Chondrocyte (in vitro differentiated cells): ENCODE data around the gene UNC119B. TPM values are rescaled to one million over a fixed set of nuclear protein-coding genes. Genes with fewer than 3 reads are reported as not detected.
"Not testable (repeated sequence)": the region's sequence is repeated elsewhere in the genome, so short reads cannot be mapped to it uniquely, and the experiment has no call there.

Source experiments
- DNase-seq: peaks from one replicate; pipeline ENCODE4 v3.0.0; 2021; ENCODE audit warnings: mixed read lengths, low spot score
- H3K27ac Mint-ChIP-seq: one replicate; pipeline ENCODE4 v1.8.0; 2021; ENCODE audit warnings: mild to moderate bottlenecking, moderate library complexity, mixed read lengths; ENCODE audit not compliant: unreplicated experiment
- H3K27me3 Mint-ChIP-seq: 2 replicates; pipeline ENCODE4 v1.8.0; 2021; ENCODE audit warnings: low read depth, mixed read lengths
- H3K36me3 Mint-ChIP-seq: 2 replicates; pipeline ENCODE4 v1.8.0; 2021; ENCODE audit warnings: low read depth, mixed read lengths
- H3K4me1 Mint-ChIP-seq: 2 replicates; pipeline ENCODE4 v1.8.0; 2021; ENCODE audit warnings: low read depth, mild to moderate bottlenecking, mixed read lengths
- H3K4me3 Mint-ChIP-seq: one replicate; pipeline ENCODE4 v1.8.0; 2021; ENCODE audit warnings: mild to moderate bottlenecking, moderate library complexity, mixed read lengths; ENCODE audit not compliant: unreplicated experiment
- H3K9me3 Mint-ChIP-seq: 2 replicates; pipeline ENCODE4 v1.8.0; 2021; ENCODE audit warnings: low read depth, mixed read lengths
- CTCF ChIP-seq: fragments of 200-600 bp; sonication (generic); IDR thresholded peaks from 2 replicates; pipeline ENCODE4 v1.5.0; 2021; ENCODE audit warnings: antibody characterized with exemption, mild to moderate bottlenecking, moderate library complexity
- total RNA-seq: library from RNA; stranded (reverse); gene quantifications from 3 replicates; pipeline ENCODE4 v1.2.1, GENCODE V29; 2021

UNC119B gene
- total RNA-seq, 1 donor from 2014 or later = 22.3 TPM

- Mint-ChIP-seq H3K36me3 (peaks cover 13% of the 10 kb centered on the region), H3K4me3 (no peak overlapping the region), H3K4me1 (peaks cover 18% of the 10 kb centered on the region), H3K27ac (no peak overlapping the region), H3K27me3 (no peaks in the 10 kb centered on the region), H3K9me3 (no peaks in the 10 kb centered on the region)
- peak; percentile 60 for DNase-seq
- no peak for TF ChIP-seq CTCF
Observed at GRCh38 chr12:120726961-120727360, 16.7 kb downstream of the UNC119B start.

DNA sequence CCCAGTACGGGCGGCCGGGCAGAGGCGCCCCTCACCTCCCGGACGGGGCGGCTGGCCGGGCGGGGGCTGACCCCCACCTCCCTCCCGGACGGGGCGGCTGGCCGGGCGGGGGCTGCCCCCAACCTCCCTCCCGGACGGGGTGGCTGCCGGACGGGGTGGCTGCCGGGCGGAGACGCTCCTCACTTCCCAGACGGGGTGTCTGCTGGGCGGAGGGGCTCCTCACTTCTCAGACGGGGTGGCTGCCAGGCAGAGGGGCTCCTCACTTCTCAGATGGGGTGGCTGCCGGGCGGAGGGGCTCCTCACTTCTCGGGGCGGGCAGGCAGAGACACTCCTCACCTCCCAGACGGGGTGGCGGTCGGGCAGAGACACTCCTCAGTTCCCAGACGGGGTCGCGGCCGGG is 21.9 kb downstream of the UNC119B start:
- DNase-seq = peak; percentile 51
- not testable (repeated sequence) for H3K4me3 Mint-ChIP-seq, H3K27ac Mint-ChIP-seq, H3K9me3 Mint-ChIP-seq, H3K4me1 Mint-ChIP-seq, H3K36me3 Mint-ChIP-seq, H3K27me3 Mint-ChIP-seq

DNA sequence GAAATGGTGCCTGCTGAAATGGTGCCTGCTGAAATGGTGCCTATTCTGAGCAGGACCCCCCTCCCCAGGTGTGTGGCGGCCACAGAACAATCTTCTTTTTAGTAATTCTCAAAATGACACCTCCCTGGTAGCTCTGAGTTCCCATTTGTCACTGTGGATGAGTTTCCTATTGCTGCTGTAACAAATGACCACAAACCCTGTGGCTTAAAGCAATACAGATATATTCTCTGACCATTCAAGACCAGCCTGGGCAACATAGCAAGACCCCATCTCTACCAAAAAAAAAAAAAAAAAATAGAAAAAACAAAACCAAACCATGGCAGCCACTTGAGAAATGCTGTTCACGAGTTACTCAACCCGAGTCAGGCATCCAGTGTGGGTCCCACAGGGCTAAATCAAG is 23.3 kb downstream of the UNC119B start:
- peak; percentile 30 for DNase-seq
- H3K36me3 Mint-ChIP-seq = peaks cover 8% of the 10 kb centered on the region
- H3K9me3 Mint-ChIP-seq = no peaks in the 10 kb centered on the region
- no peaks in the 10 kb centered on the region for H3K27me3 Mint-ChIP-seq
- H3K4me3 Mint-ChIP-seq = no peak overlapping the region
- no peak for TF ChIP-seq CTCF
- H3K4me1 Mint-ChIP-seq = no peaks in the 10 kb centered on the region
- no peak overlapping the region for H3K27ac Mint-ChIP-seq

- no peak for TF ChIP-seq CTCF
- no peak overlapping the region for H3K27ac Mint-ChIP-seq
- H3K9me3 Mint-ChIP-seq = no peaks in the 10 kb centered on the region
- no peak overlapping the region for H3K4me3 Mint-ChIP-seq
- no peaks in the 10 kb centered on the region for H3K4me1 Mint-ChIP-seq
- peaks cover 8% of the 10 kb centered on the region for H3K36me3 Mint-ChIP-seq
- no peaks in the 10 kb centered on the region for H3K27me3 Mint-ChIP-seq
- peak; percentile 54 for DNase-seq
Observed at GRCh38 chr12:120734210-120734609, 24.0 kb downstream of the UNC119B start.

- Mint-ChIP-seq H3K27ac (no peak overlapping the region), H3K27me3 (no peaks in the 10 kb centered on the region), H3K4me3 (no peak overlapping the region), H3K36me3 (peaks cover 6% of the 10 kb centered on the region), H3K9me3 (no peaks in the 10 kb centered on the region), H3K4me1 (no peaks in the 10 kb centered on the region)
- no peak for DNase-seq
- TF ChIP-seq CTCF = no peak
Observed at GRCh38 chr12:120735181-120735580, 24.9 kb downstream of the UNC119B start.
